PC-9 (cell line): Measurements from ENCODE around the gene ISM1. TPM values are rescaled to one million over a fixed set of nuclear protein-coding genes. Genes with fewer than 3 reads are reported as not detected.

ENCODE experiments used
- BruUV-seq: library from RNA; stranded (reverse); fragments of 400-500 nt; replicated peaks from 2 replicates; lab custom pipeline; 2021; lab: Mats Ljungman, UMichigan
- CTCF ChIA-PET: fragments of 300-600 bp; sonication (Branson Sonifier 250); formaldehyde crosslinking; loops from one replicate; lab custom pipeline; 2022; ENCODE audit warnings: antibody characterized with exemption; lab: Charles Lee
- POLR2A ChIA-PET: fragments of 300-600 bp; sonication (Branson Sonifier 250); formaldehyde crosslinking; loops from one replicate; lab custom pipeline; 2022; ENCODE audit warnings: antibody characterized with exemption; ENCODE audit not compliant: unreplicated experiment; lab: Charles Lee
- DNase-seq, 2 experiments: peaks; one replicate each; pipeline versions ENCODE4 v3.0.0 to v3.0.0-alpha.2; 2015 to 2022; ENCODE audit warnings: mixed read lengths in 1 of 2
- H2AFZ ChIP-seq: fragments of 200-600 bp; sonication (generic); 2 replicates; pipeline ENCODE4 v1.8.1; 2017; ENCODE audit warnings: antibody characterized with exemption
- H3F3A ChIP-seq: fragments of 200-600 bp; sonication (generic); 2 replicates; pipeline ENCODE4 v1.8.1; 2017; ENCODE audit warnings: antibody characterized with exemption, mild to moderate bottlenecking, low read depth; ENCODE audit not compliant: insufficient read depth
- H3K27ac ChIP-seq: fragments of 200-600 bp; sonication (generic); 2 replicates; pipeline ENCODE4 v1.6.1; 2016; ENCODE audit warnings: mixed run types
- H3K27me3 ChIP-seq: fragments of 200-600 bp; sonication (generic); 2 replicates; pipeline ENCODE4 v1.6.1; 2016; ENCODE audit warnings: low read depth, mixed run types; ENCODE audit not compliant: insufficient read depth
- H3K36me3 ChIP-seq: fragments of 200-600 bp; sonication (generic); 2 replicates; pipeline ENCODE4 v1.6.1; 2016; ENCODE audit warnings: low read depth, mixed run types
- H3K4me1 ChIP-seq: fragments of 200-600 bp; sonication (generic); replicated peaks from 2 replicates; pipeline ENCODE4 v1.6.1; 2016; ENCODE audit warnings: mixed run types; ENCODE audit not compliant: insufficient read depth
- H3K4me2 ChIP-seq: fragments of 200-600 bp; sonication (generic); 2 replicates; pipeline ENCODE4 v1.6.1; 2017; ENCODE audit warnings: mixed run types
- H3K4me3 ChIP-seq: fragments of 200-600 bp; sonication (generic); 2 replicates; pipeline ENCODE4 v1.6.1; 2016; ENCODE audit warnings: mixed run types
- H3K79me2 ChIP-seq: fragments of 200-600 bp; sonication (generic); 2 replicates; pipeline ENCODE4 v1.6.1; 2017; ENCODE audit warnings: low read depth, mixed run types
- H3K9me2 ChIP-seq: fragments of 200-600 bp; sonication (generic); 2 replicates; pipeline ENCODE4 v1.8.1; 2017; ENCODE audit warnings: mild to moderate bottlenecking; ENCODE audit not compliant: insufficient read depth
- H3K9me3 ChIP-seq: fragments of 200-600 bp; sonication (generic); 2 replicates; pipeline ENCODE4 v1.8.1; 2016; ENCODE audit warnings: low read depth; ENCODE audit not compliant: insufficient read depth
- H4K20me1 ChIP-seq: fragments of 200-600 bp; sonication (generic); 2 replicates; pipeline ENCODE4 v1.8.1; 2017; ENCODE audit not compliant: insufficient read depth
- EZH2 ChIP-seq: fragments of 200-600 bp; sonication (generic); IDR thresholded peaks from 2 replicates; pipeline ENCODE4 v1.8.0; 2017; ENCODE audit warnings: antibody characterized with exemption, low read depth
- intact Hi-C: fragments of 100-400 bp; cut with micrococcal nuclease; formaldehyde crosslinking; loops from one replicate; pipeline ENCODE4 v1.10.0; 2022; ENCODE audit not compliant: unreplicated experiment
- total RNA-seq: library from RNA; stranded (reverse); gene quantifications from 2 replicates; pipeline ENCODE4 v1.2.3, GENCODE V29; 2021
- TF ChIP-seq, protein P1 (sequence below): fragments of 200-600 bp; sonication (generic); conservative IDR thresholded peaks from 2 replicates; pipeline ENCODE4 v1.6.1; 2017; ENCODE audit warnings: mixed run types, antibody characterized with exemption, mild to moderate bottlenecking, moderate library complexity

Gene ISM1
- total RNA-seq, 1 experiment from 2014 or later: not detected

DNA sequence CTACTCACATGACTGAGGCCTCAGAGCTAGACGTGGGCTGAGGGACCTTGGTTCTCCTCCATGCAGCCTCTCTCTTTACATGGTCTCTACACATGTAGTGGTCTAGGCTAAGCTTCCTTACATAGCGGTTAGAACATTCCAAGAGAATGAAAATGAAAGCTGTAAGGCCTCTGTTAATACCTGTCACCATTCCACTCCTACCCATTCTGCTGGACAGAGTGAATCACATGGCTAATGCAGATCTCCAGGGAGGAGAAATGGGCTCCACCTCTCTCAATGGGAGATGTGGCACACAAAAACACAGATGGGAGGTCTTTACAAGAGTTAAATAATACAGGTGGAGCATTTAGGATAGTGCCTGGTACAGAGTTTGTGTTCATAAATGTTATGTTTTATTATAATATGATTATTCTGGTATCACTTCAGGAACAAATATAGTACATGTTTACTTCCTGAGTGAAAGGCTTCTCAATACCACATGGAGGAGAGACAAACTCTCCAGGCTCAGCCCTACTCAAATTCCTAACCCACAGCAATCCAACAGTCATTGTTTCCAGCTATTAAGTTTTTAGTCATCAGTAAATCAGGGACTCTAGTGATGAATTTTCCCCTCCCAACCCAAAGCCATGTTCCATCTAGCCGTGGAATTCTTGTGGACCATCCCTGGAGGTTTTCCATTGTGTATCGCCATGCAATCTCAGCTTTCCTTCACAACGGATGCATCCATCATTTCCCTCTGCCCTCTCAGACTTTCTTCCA is 57.9 kb downstream of the ISM1 start:
- ChIA-PET POLR2A (no interaction called here), CTCF (no interaction called here)
- H3K36me3 ChIP-seq: no peaks in the 10 kb centered on the region
- H4K20me1 ChIP-seq: no peaks in the 10 kb centered on the region
- no peaks in the 10 kb centered on the region for H3K79me2 ChIP-seq
- H3K27ac ChIP-seq: no peak overlapping the region
- no peaks in the 10 kb centered on the region for H3K27me3 ChIP-seq
- no TSS peak for BruUV-seq
- DNase-seq: no peak
- TF ChIP-seq, protein P1, sequence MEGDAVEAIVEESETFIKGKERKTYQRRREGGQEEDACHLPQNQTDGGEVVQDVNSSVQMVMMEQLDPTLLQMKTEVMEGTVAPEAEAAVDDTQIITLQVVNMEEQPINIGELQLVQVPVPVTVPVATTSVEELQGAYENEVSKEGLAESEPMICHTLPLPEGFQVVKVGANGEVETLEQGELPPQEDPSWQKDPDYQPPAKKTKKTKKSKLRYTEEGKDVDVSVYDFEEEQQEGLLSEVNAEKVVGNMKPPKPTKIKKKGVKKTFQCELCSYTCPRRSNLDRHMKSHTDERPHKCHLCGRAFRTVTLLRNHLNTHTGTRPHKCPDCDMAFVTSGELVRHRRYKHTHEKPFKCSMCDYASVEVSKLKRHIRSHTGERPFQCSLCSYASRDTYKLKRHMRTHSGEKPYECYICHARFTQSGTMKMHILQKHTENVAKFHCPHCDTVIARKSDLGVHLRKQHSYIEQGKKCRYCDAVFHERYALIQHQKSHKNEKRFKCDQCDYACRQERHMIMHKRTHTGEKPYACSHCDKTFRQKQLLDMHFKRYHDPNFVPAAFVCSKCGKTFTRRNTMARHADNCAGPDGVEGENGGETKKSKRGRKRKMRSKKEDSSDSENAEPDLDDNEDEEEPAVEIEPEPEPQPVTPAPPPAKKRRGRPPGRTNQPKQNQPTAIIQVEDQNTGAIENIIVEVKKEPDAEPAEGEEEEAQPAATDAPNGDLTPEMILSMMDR: no peak
- no peak for TF ChIP-seq EZH2
- intact Hi-C loops: no loop called here
- H3K4me3 ChIP-seq: no peak overlapping the region
- no peaks in the 10 kb centered on the region for H3K9me2 ChIP-seq
- H3K9me3 ChIP-seq: no peaks in the 10 kb centered on the region
- H3F3A ChIP-seq: no peaks in the 10 kb centered on the region
- no peak overlapping the region for H3K4me2 ChIP-seq
- no peaks in the 10 kb centered on the region for H3K4me1 ChIP-seq
- no peak overlapping the region for H2AFZ ChIP-seq

DNA sequence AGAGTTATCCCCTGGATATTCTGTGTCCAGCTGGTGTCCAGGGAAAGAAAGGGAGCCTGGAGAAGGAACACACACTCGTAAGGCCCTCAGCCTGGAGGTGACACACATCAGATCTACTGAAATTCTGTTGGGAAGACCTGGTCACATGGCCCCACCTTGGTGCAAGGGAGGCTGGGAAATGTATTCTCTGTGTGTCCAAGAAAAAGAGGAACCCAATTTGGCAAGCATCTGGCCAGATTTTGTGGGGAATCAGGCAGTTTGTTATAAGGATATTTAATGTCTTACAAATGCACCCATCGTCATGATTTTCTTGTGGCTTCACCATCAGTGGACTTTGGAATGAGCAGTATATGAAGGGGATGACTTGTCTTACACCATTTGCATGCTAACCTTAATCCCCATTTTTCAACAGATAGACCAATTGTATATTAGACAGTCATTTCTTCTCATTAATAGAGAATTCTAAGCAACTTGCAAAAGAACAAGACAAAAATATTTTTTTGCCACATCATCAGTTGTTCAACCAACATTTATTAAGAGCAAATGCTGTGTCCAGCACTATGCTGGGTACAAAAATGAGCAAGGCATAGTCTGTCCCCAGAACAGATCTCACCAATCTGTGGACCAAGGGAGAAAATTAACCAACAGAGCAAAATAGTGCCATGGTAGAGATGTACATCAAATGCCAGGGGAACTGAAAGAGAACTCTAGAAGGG is 59.7 kb downstream of the ISM1 start:
- Histone ChIP-seq H3K4me3 (no peak overlapping the region), H3K9me3 (no peaks in the 10 kb centered on the region), H3K9me2 (no peaks in the 10 kb centered on the region), H3K36me3 (no peaks in the 10 kb centered on the region), H3K79me2 (no peaks in the 10 kb centered on the region), H3K27me3 (no peaks in the 10 kb centered on the region), H4K20me1 (no peaks in the 10 kb centered on the region), H3F3A (no peaks in the 10 kb centered on the region), H3K4me1 (no peaks in the 10 kb centered on the region), H3K27ac (no peak overlapping the region), H2AFZ (no peak overlapping the region), H3K4me2 (no peak overlapping the region)
- DNase-seq: no peak
- no TSS peak for BruUV-seq
- ChIA-PET CTCF (no interaction called here), POLR2A (no interaction called here)
- intact Hi-C loops: no loop called here
- TF ChIP-seq, protein P1: no peak
- no peak for TF ChIP-seq EZH2

DNA sequence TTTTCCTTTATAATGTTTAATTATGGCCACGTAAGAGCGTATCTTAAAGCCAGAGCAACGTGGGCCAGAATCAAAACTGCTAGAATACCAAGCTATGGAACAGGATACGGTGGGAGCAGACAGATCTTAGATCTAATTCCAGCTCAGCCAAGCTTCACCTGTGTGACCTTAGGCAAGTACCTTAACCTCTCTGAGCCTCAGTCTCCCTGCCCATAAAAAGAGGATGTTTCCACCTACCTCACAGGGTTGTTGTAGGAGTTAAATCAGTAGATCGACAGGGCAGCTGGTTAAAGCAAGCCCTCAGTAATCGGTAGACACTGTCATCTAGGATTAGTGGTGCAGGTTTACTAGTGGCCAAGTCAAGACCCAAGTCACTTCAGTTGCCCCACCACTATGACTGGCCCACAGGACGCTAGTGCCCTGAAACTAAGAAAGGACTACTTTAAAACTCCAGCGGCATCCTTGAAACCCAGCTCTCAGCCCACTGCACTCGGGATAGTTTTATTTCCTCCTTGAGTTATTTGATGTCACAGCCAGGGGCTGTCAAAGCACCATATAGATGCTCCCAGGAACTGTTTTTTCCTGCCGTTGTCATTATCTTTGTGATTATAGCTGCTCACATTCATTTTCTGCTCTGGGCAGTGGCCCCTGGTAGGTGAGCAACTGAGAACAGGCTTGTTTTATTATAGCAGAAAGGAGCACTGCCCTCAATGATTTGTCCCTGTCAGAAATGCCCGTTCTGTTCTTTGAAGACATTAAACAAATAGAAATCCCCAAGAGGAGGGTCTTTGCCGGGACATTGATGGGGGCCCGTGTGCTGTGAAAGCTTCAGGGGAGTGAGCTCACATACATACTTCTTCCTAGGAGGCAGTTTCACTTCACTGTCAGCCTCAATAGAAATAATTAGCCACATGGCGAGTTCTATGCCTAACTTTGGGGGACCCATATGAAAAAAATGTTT is 63.1 kb downstream of the ISM1 start:
- Histone ChIP-seq H4K20me1 (no peaks in the 10 kb centered on the region), H3K27me3 (no peaks in the 10 kb centered on the region), H3K27ac (no peak overlapping the region), H3K4me3 (no peak overlapping the region), H2AFZ (no peak overlapping the region), H3F3A (no peaks in the 10 kb centered on the region), H3K4me1 (no peaks in the 10 kb centered on the region), H3K4me2 (no peak overlapping the region), H3K79me2 (no peaks in the 10 kb centered on the region), H3K9me2 (no peaks in the 10 kb centered on the region), H3K36me3 (no peaks in the 10 kb centered on the region), H3K9me3 (no peaks in the 10 kb centered on the region)
- no TSS peak for BruUV-seq
- TF ChIP-seq, protein P1: no peak
- TF ChIP-seq EZH2: no peak
- ChIA-PET CTCF (interaction anchor here (0.6 kb wide), 1 partner anchor 164 kb away, joined by 4 read pairs; no protein-coding TSS in a partner anchor), POLR2A (interaction anchor here (0.6 kb wide), 2 partner anchors 36 to 310 kb away, joined by 4 to 7 read pairs; no protein-coding TSS in a partner anchor)
- DNase-seq: no peak
- intact Hi-C loops: no loop called here
